Neural cell (in vitro differentiated cells): Measurements from ENCODE around the gene NTN5. TPM values are rescaled to one million over a fixed set of nuclear protein-coding genes. Genes with fewer than 3 reads are reported as not detected.

Experiments used
- H2AFZ ChIP-seq: fragments of 200-600, 300-800 bp; sonication (generic), shearing (Covaris generic); 2 replicates; pipeline ENCODE4 v1.6.0; 2014; ENCODE audit warnings: low read depth, mild to moderate bottlenecking, antibody characterized with exemption, low read length, moderate library complexity
- H3F3A ChIP-seq: fragments of 200-600 bp; shearing (Covaris generic); 2 replicates; pipeline ENCODE4 v1.6.1; 2016; ENCODE audit warnings: mild to moderate bottlenecking, moderate library complexity, mixed read lengths, antibody characterized with exemption, low read length; ENCODE audit not compliant: insufficient read depth, poor library complexity, severe bottlenecking
- H3K27ac ChIP-seq: fragments of 200-600, 300-800 bp; sonication (generic), shearing (Covaris generic); 2 replicates; pipeline ENCODE4 v1.5.1; 2014; ENCODE audit warnings: mild to moderate bottlenecking, low read length, moderate library complexity
- H3K27me3 ChIP-seq: fragments of 300-800, 200-600 bp; sonication (generic), shearing (Covaris generic); 2 replicates; pipeline ENCODE4 v1.6.0; 2014; ENCODE audit warnings: mild to moderate bottlenecking, low read depth, low read length, moderate library complexity; ENCODE audit not compliant: insufficient read depth
- H3K36me3 ChIP-seq: fragments of 300-800, 200-600 bp; sonication (generic), shearing (Covaris generic); 2 replicates; pipeline ENCODE4 v1.5.1; 2014; ENCODE audit warnings: mild to moderate bottlenecking, antibody characterized with exemption, low read length, moderate library complexity; ENCODE audit not compliant: insufficient read depth
- H3K4me2 ChIP-seq: fragments of 300-800, 200-600 bp; sonication (generic), shearing (Covaris generic); 2 replicates; pipeline ENCODE4 v1.6.0; 2014; ENCODE audit warnings: mild to moderate bottlenecking, low read length
- H3K4me3 ChIP-seq: fragments of 300-800, 200-600 bp; sonication (generic), shearing (Covaris generic); 2 replicates; pipeline ENCODE4 v1.5.1; 2014; ENCODE audit warnings: mild to moderate bottlenecking, low read length, moderate library complexity
- H3K79me2 ChIP-seq: fragments of 200-600 bp; shearing (Covaris generic); replicated peaks from 2 replicates; pipeline ENCODE4 v1.6.0; 2014; ENCODE audit warnings: mild to moderate bottlenecking, low read length, moderate library complexity; ENCODE audit not compliant: insufficient read depth
- H3K9ac ChIP-seq: fragments of 300-800, 200-600 bp; sonication (generic), shearing (Covaris generic); 2 replicates; pipeline ENCODE4 v1.6.1; 2016; ENCODE audit warnings: mild to moderate bottlenecking, low read length, mixed read lengths
- H3K9me2 ChIP-seq: fragments of 200-600 bp; shearing (Covaris generic); 2 replicates; pipeline ENCODE4 v1.6.1; 2016; ENCODE audit warnings: mild to moderate bottlenecking, low read length, mixed read lengths; ENCODE audit not compliant: insufficient read depth
- H3K9me3 ChIP-seq: fragments of 200-600, 300-800 bp; sonication (generic), shearing (Covaris generic); 2 replicates; pipeline ENCODE4 v1.6.1; 2016; ENCODE audit warnings: mild to moderate bottlenecking, mixed run types, low read length, moderate library complexity, mixed read lengths
- H4K20me1 ChIP-seq: fragments of 200-600 bp; shearing (Covaris generic); 2 replicates; pipeline ENCODE4 v1.6.1; 2016; ENCODE audit warnings: mild to moderate bottlenecking, mixed run types; ENCODE audit not compliant: insufficient read depth
- CTCF ChIP-seq: fragments of 450-650 bp; IDR thresholded peaks from 2 replicates; pipeline ENCODE4 v1.5.1; 2014; ENCODE audit warnings: antibody characterized with exemption, mild to moderate bottlenecking, moderate library complexity; ENCODE audit not compliant: poor library complexity, severe bottlenecking
- EP300 ChIP-seq: fragments of 450-650 bp; conservative IDR thresholded peaks from 2 replicates; pipeline ENCODE4 v1.6.1; 2014; ENCODE audit warnings: antibody characterized with exemption, mild to moderate bottlenecking, moderate library complexity; ENCODE audit not compliant: poor library complexity, severe bottlenecking
- EZH2 ChIP-seq: fragments of 200-600, 300-800 bp; shearing (Covaris generic), sonication (generic); IDR thresholded peaks from 2 replicates; pipeline ENCODE4 v1.6.1; 2014; ENCODE audit warnings: antibody characterized with exemption, low read length, borderline replicate concordance, mild to moderate bottlenecking; ENCODE audit not compliant: insufficient read depth, poor library complexity, severe bottlenecking
- MXI1 ChIP-seq: fragments of 450-650 bp; conservative IDR thresholded peaks from 2 replicates; pipeline ENCODE4 v1.6.1; 2014; ENCODE audit warnings: antibody characterized with exemption, mild to moderate bottlenecking; ENCODE audit not compliant: poor library complexity, severe bottlenecking
- POLR2AphosphoS5 ChIP-seq: IDR thresholded peaks from 2 replicates; pipeline ENCODE4 v1.6.1; 2012
- RAD21 ChIP-seq: fragments of 450-650 bp; conservative IDR thresholded peaks from 2 replicates; pipeline ENCODE4 v1.6.1; 2014; ENCODE audit warnings: antibody characterized with exemption, mild to moderate bottlenecking, moderate library complexity
- REST ChIP-seq: IDR thresholded peaks from 2 replicates; pipeline ENCODE4 v1.6.1; 2012; ENCODE audit warnings: borderline replicate concordance
- SMC3 ChIP-seq: fragments of 450-650 bp; conservative IDR thresholded peaks from 2 replicates; pipeline ENCODE4 v1.6.1; 2014; ENCODE audit warnings: antibody characterized with exemption, mild to moderate bottlenecking, moderate library complexity; ENCODE audit not compliant: poor library complexity
- TAF1 ChIP-seq: IDR thresholded peaks from 2 replicates; pipeline ENCODE4 v1.6.1; 2012; ENCODE audit warnings: low read depth
- polyA plus RNA-seq: library from polyadenylated mRNA; depleted of rRNA; stranded (reverse); fragments of >200 nt; gene quantifications from 2 replicates; pipeline ENCODE4 v1.2.3, GENCODE V29; 2014

The NTN5 gene
- polyA plus RNA-seq, 1 donor from 2014 or later, result not detected

GRCh38 chr19:48708471-48708870, 35.7 kb upstream of the NTN5 start:
- H3K36me3 ChIP-seq, result no peaks in the 10 kb centered on the region
- no peak overlapping the region for H3K9ac ChIP-seq
- no peaks in the 10 kb centered on the region for H3F3A ChIP-seq
- H4K20me1 ChIP-seq, result no peaks in the 10 kb centered on the region
- H3K27me3 ChIP-seq, result no peaks in the 10 kb centered on the region
- H3K9me3 ChIP-seq, result no peaks in the 10 kb centered on the region
- no peak overlapping the region for H3K27ac ChIP-seq
- no peaks in the 10 kb centered on the region for H3K9me2 ChIP-seq
- no peaks in the 10 kb centered on the region for H3K79me2 ChIP-seq
- no peak overlapping the region for H3K4me2 ChIP-seq
- no peak overlapping the region for H2AFZ ChIP-seq
- TF ChIP-seq POLR2AphosphoS5, result no peak
- no peak for TF ChIP-seq EZH2
- no peak for TF ChIP-seq MXI1
- no peak overlapping the region for H3K4me3 ChIP-seq

GRCh38 chr19:48705431-48705830, 32.6 kb upstream of the NTN5 start:
- H3K79me2 ChIP-seq, result no peaks in the 10 kb centered on the region
- no peaks in the 10 kb centered on the region for H3K27me3 ChIP-seq
- H3K9me3 ChIP-seq, result no peaks in the 10 kb centered on the region

More at GRCh38 chr19:48705431-48705830, 32.6 kb upstream of the NTN5 start:
- TF ChIP-seq SMC3 (no peak), REST (no peak), EP300 (no peak), POLR2AphosphoS5 (no peak), MXI1 (no peak), TAF1 (no peak), RAD21 (no peak), CTCF (no peak), EZH2 (no peak)
- Histone ChIP-seq H3K4me2 (no peak overlapping the region), H3K9me2 (no peaks in the 10 kb centered on the region), H3K36me3 (no peaks in the 10 kb centered on the region), H3K9ac (no peak overlapping the region), H3F3A (no peaks in the 10 kb centered on the region), H3K27ac (no peak overlapping the region), H2AFZ (no peak overlapping the region), H3K4me3 (no peak overlapping the region), H4K20me1 (no peaks in the 10 kb centered on the region)
